ENCODE measurements around the gene FMNL2.

Gene FMNL2

GRCh38 chr2:152431370-152432098, 96.6 kb downstream of the FMNL2 start (continued):
- TF ChIP-seq PRDM6 (tag by site-specific recombination; IDR thresholded peaks at IDR 0.05) (peak; percentile 88), FEZF1 (tag by site-specific recombination; IDR thresholded peaks at IDR 0.05) (peak; percentile 52; the same call in 1 of the 2 replicates), ZNF366 (tag by site-specific recombination; conservative IDR thresholded peaks at IDR 0.05) (no peak), ZBTB17 (tag by site-specific recombination; IDR thresholded peaks at IDR 0.05) (0 out of 2 replicates have a peak, but pooled peaks have one; percentile 27)

GRCh38 chr2:152432206-152432653, 97.3 kb downstream of the FMNL2 start:
- Histone ChIP-seq H3K27ac (ENCODE audit: extremely low read depth, low read depth, low read length) (no peak overlapping the region), H3K9me3 (ENCODE audit: control insufficient read depth, insufficient read depth, low read depth, low read length) (no peaks in the 10 kb centered on the region), H3K36me3 (ENCODE audit: control insufficient read depth in 2 of 2, insufficient read depth in 1 of 2, low read length in 2 of 2) (no peaks in the 10 kb centered on the region), H3K4me1 (ENCODE audit: control insufficient read depth, insufficient read depth, low read length) (peaks cover 16% of the 10 kb centered on the region; the same call in 1 of the 2 replicates), H3K4me3 (ENCODE audit: low read depth, low read length) (no peak overlapping the region)
- POLR2A ChIA-PET, result no interaction called here
- CTCF ChIA-PET, result interaction anchor here (0.6 kb wide), 1 partner anchor 29 kb away, joined by 3 read pairs; no protein-coding TSS in a partner anchor
- TF ChIP-seq HOXD13 (CRISPR knock-in tag; IDR thresholded peaks at IDR 0.05; ENCODE audit: borderline replicate concordance) (no peak), KLF16 (tag by site-specific recombination; IDR thresholded peaks at IDR 0.05) (no peak), ZNF768 (tag by site-specific recombination; IDR thresholded peaks at IDR 0.05) (no peak), ZNF692 (tag by site-specific recombination; IDR thresholded peaks at IDR 0.05) (no peak), ZNF266 (tag by site-specific recombination; IDR thresholded peaks at IDR 0.05; ENCODE audit: low read depth) (no peak), ZNF747 (tag by site-specific recombination; IDR thresholded peaks at IDR 0.05) (no peak), RBAK (tag by site-specific recombination; IDR thresholded peaks at IDR 0.05) (no peak), ZNF488 (tag by site-specific recombination; IDR thresholded peaks at IDR 0.05) (no peak), REPIN1 (tag by site-specific recombination; IDR thresholded peaks at IDR 0.05; ENCODE audit: low read depth) (no peak), ZSCAN5A (tag by site-specific recombination; IDR thresholded peaks at IDR 0.05) (no peak), FEZF1 (tag by site-specific recombination; IDR thresholded peaks at IDR 0.05) (no peak)

- H3K4me1 ChIP-seq (ENCODE audit: control insufficient read depth, insufficient read depth, low read length), result peaks cover 15% of the 10 kb centered on the region; the same call in 1 of the 2 replicates
- no peaks in the 10 kb centered on the region for H3K36me3 ChIP-seq (ENCODE audit: control insufficient read depth in 2 of 2, insufficient read depth in 1 of 2, low read length in 2 of 2)
- no peak overlapping the region for H3K4me3 ChIP-seq (ENCODE audit: low read depth, low read length)
- no peak overlapping the region for H3K27ac ChIP-seq (ENCODE audit: extremely low read depth, low read depth, low read length)
- ChIA-PET POLR2A (no interaction called here), CTCF (no interaction called here)
- H3K9me3 ChIP-seq (ENCODE audit: control insufficient read depth, insufficient read depth, low read depth, low read length), result no peaks in the 10 kb centered on the region
- TF ChIP-seq ZNF623 (tag by site-specific recombination; IDR thresholded peaks at IDR 0.05) (no peak), ZNF791 (tag by site-specific recombination; IDR thresholded peaks at IDR 0.05) (no peak), ZNF366 (tag by site-specific recombination; conservative IDR thresholded peaks at IDR 0.05) (no peak)
Observed at GRCh38 chr2:152432765-152433164, 97.8 kb downstream of the FMNL2 start.

Measured in HEK293 (cell line).